AG04449 (cell line): Measurements from ENCODE around the gene LRRC4B.

Experiments used
- CTCF ChIA-PET: fragments of 350-600 bp; formaldehyde crosslinking; extraction: SDS; loops from one replicate; lab custom pipeline; 2021; ENCODE audit warnings: antibody characterized with exemption; lab: Yijun Ruan, JAX
- POLR2A ChIA-PET: fragments of 400-600, 350-600 bp; formaldehyde crosslinking; extraction: SDS; loops from one replicate; lab custom pipeline; 2020; ENCODE audit warnings: antibody characterized with exemption, inconsistent platforms; lab: Yijun Ruan, JAX
- DNase-seq: peaks from one replicate; pipeline ENCODE4 v3.0.0-alpha.2; 2010; ENCODE audit warnings: low read depth, low spot score
- H3K4me3 ChIP-seq: 2 replicates; pipeline ENCODE4 v1.5.1; 2011; ENCODE audit warnings: low read depth, mild to moderate bottlenecking, control low read depth, low read length
- TF ChIP-seq, protein P1 (sequence below): IDR thresholded peaks from one replicate; pipeline ENCODE4 v1.5.1; 2011; ENCODE audit warnings: mild to moderate bottlenecking, moderate library complexity, low read length, control low read depth, inconsistent platforms; ENCODE audit not compliant: insufficient read depth; ENCODE audit errors: missing control alignments

Gene LRRC4B

DNA sequence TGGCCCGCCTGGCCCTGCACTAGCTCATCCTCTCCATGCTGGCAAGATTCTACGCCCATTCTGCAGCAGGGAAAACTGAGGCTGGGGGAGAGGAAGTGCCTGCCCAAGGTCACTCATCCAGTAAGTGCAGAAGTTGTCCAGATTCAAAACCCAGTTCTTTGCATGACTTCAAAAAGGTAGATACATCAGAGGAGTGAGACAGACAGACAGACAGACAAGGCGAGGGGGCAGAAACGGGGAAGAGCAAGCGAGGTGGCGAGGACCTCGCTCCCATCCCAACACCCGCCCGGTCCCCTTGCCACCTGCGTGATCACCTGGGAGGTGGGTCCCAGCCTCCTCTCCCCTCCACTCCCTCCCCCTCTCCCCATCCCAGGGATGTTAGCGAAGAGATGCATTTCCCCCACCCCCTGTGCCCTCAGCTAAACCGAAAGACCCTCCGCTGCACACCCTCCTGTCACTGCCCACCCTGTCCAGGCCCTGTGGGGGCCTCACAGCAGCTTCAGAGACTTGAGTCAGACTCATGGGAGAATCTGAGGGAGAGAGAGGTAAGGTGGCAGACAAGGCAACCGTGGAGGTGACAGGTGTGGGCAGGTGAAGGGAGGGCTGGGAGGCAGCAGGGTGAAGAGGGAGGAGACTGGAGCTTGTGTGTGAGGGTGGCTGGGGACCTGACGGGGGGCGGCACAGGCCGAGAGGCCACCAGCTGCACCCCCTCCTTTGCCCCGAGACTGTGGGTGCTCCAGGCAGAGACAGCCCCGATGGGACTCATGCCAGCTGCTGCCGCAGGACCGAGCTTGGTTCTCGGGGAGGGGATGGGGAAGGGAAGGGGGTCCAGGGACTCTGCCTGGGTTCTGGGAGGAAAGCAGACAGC is 18.9 kb downstream of the LRRC4B start:
- DNase-seq = no peak

DNA sequence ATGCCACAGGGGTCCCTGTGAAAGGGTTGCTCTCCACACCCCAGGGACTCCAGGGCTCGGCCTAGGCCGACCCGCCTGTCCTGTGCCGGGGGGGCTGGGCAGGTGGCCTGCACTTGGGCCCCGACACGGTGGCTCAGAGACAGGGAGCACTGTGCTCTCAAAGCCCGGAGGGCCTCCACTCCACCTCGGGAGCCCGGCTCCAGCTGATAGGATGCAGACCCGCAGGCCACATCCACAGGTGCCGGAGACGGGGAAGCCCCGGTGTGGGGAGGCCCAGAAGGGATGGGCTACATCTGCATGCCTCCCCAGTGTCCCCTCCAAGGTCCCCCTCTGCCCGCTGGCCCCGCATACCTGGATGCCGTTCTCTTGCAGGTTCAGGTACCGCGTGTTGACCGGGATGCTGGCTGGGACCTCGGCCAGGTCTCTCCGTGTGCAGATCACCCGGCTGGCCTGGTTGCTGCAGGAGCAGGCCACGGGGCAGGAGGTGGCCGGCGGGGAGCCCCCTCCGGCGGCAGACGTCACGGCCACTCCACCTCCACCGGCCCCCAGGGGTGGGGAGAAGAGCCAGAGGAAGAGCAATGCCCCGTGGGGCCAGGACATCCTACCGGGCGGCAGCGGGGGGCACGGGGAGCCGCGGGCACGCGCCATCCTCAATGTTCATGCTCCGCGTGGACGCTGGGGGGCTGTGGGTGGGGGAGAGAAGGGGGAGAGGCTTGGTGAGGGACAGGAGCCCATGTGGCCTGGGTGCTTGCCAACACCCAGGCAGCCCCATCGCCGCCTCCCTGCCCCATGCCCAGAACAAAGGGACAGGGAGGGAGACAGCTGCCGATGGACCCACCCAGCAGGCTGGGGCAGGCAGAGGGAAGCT is 19.8 kb downstream of the LRRC4B start:
- no peak overlapping the region for H3K4me3 ChIP-seq
- ChIA-PET POLR2A (no interaction called here), CTCF (interaction anchor here (1.5 to 2.1 kb wide), 2 partner anchors 8 to 11 kb away, joined by 6 to 11 read pairs; no protein-coding TSS in a partner anchor)
- no peak for DNase-seq
- TF ChIP-seq, protein P1, sequence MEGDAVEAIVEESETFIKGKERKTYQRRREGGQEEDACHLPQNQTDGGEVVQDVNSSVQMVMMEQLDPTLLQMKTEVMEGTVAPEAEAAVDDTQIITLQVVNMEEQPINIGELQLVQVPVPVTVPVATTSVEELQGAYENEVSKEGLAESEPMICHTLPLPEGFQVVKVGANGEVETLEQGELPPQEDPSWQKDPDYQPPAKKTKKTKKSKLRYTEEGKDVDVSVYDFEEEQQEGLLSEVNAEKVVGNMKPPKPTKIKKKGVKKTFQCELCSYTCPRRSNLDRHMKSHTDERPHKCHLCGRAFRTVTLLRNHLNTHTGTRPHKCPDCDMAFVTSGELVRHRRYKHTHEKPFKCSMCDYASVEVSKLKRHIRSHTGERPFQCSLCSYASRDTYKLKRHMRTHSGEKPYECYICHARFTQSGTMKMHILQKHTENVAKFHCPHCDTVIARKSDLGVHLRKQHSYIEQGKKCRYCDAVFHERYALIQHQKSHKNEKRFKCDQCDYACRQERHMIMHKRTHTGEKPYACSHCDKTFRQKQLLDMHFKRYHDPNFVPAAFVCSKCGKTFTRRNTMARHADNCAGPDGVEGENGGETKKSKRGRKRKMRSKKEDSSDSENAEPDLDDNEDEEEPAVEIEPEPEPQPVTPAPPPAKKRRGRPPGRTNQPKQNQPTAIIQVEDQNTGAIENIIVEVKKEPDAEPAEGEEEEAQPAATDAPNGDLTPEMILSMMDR = no peak

More for the DNA sequence above, 18.9 kb downstream of the LRRC4B start:
- H3K4me3 ChIP-seq = no peak overlapping the region
- CTCF ChIA-PET = interaction anchor here (2.1 kb wide), 1 partner anchor 12 kb away, joined by 6 read pairs; no protein-coding TSS in a partner anchor
- TF ChIP-seq, protein P1 = no peak
- POLR2A ChIA-PET = no interaction called here

DNA sequence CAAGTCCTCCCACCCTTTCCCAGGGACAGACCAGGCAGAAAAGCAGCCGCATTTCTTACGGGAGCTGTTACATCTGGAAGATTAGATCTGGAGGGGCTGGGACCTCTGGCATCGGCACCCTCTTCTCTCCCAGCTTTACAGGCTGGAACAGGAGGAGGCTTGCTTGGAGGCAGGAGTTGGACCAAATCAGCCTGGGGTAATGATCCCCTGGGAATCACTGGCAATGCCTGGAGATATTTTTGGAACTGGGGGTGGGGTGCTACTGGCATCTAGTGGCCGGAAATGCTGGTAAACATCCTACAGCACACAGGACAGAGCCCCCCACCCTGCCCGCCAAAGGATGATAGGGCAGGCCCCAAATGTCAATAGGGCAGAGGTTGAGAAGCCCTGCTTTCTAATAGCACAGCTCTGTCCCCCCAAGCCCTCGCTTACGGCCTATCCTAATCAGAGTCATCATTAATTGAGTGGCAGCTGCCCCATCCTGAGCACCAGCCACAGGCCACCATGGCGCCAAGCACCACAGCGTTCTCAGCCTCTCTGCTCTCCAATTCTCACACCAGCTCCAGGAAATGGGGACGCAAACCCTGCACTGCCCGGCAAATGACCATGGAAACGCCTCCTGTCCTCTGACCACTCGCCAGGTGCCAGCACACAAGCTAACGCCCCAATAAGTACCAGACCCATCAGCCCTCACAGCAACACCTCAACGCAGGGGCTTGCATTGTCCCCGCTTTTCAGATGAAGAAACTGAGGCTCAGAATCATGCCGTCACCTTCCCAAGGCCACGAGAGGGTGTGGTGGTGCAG is 20.6 kb downstream of the LRRC4B start:
- POLR2A ChIA-PET = no interaction called here
- CTCF ChIA-PET = interaction anchor here (1.5 kb wide), 1 partner anchor 9 kb away, joined by 11 read pairs; no protein-coding TSS in a partner anchor
- no peak overlapping the region for H3K4me3 ChIP-seq
- DNase-seq = no peak
- TF ChIP-seq, protein P1 = no peak

DNA sequence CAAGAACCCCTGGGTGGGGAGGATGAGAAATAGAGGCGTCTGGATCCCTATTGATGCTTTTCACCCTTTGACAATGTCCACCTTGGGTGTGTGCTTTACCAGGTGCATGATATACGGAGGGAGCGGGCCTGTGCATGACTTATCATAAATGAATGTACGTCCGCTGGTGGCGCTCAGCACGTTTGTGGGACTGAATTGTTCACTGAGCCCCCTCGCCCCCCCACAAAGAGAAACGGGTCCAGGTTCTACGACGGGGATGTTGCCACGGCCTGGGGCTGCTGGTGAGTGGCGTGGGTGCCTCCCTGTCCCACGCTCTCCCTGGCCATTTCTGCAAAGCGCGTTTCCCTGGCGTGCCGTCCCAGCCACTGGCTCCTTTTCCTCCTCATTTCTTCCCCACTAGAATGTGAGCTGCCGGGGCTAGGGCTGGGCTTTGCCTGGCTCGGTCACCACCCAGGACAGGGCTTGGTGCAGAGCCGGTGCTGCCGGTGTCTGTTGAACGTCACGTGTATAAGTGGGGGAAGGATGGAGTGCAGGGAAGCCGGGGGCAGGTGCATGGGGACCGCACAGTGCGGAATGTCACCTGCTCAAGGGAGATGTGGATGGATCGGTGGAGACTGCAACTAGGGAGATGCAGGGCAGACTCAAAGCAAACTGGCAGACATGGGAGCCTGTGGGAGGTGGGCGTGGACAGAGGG is 21.6 kb downstream of the LRRC4B start:
- ChIA-PET CTCF (interaction anchor here (1.5 to 1.9 kb wide), 2 partner anchors 10 kb away, joined by 5 to 11 read pairs; no protein-coding TSS in a partner anchor), POLR2A (no interaction called here)
- no peak overlapping the region for H3K4me3 ChIP-seq
- DNase-seq = no peak
- TF ChIP-seq, protein P1 = no peak

DNA sequence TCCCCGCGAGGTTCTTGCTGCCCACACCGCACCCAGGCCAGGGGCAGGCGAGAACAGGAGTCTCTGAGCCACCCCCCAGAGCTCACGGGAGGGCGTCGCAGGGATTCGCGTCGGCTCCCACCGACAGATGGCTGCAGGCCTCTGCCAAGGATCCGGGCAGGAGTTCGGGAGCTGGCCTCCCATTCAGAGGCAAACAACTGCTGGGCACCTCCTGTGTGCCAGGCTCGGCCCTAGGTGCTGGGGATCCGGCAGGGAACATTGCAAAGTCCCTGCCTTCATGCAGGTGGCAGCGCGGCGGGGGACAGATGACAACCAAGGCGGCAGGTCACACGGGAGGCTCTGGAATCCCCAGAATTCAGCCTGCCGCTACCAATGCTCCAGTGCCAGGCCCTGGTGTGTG is 25.3 kb downstream of the LRRC4B start:
- ChIA-PET POLR2A (no interaction called here), CTCF (interaction anchor here (1.8 kb wide), 2 partner anchors 11 to 14 kb away, joined by 5 to 6 read pairs; no protein-coding TSS in a partner anchor)
- H3K4me3 ChIP-seq = no peak overlapping the region
- DNase-seq = no peak
- TF ChIP-seq, protein P1 = no peak
